ENCODE measurements around the gene OTUD6A.
"Not testable (repeated sequence)": the region's sequence is repeated elsewhere in the genome, so short reads cannot be mapped to it uniquely, and the experiment has no call there.

The OTUD6A gene

GRCh38 chrX:70049406-70049805, 12.9 kb upstream of the OTUD6A start:
- no peak for DNase-seq

- DNase-seq: no peak
These were observed 12.3 kb upstream of the OTUD6A start, which contains the start of gene AWAT2 for GRCh38 chrX:70049925-70050324. AWAT2 (minus strand) TSS chrX:70049938; CDS start chrX:70049932, 6 bp downstream.

GRCh38 chrX:70052895-70053615, 9.2 kb upstream of the OTUD6A start:
- DNase-seq: no peak

GRCh38 chrX:70054391-70054790, 7.9 kb upstream of the OTUD6A start:
- DNase-seq: no peak

- no peak for DNase-seq
These were observed 799 bp downstream of the OTUD6A start for GRCh38 chrX:70062961-70063550.

- DNase-seq: no peak
These were observed 4.4 kb downstream of the OTUD6A start for GRCh38 chrX:70066646-70067045.

- DNase-seq: no peak
These were observed 17.0 kb downstream of the OTUD6A start for GRCh38 chrX:70079297-70079696.

GRCh38 chrX:70079870-70080269, 17.6 kb downstream of the OTUD6A start:
- no peak for DNase-seq

- no peak for DNase-seq
These were observed 20.5 kb downstream of the OTUD6A start for GRCh38 chrX:70082723-70083122.

- no peak for DNase-seq
These were observed 22.5 kb downstream of the OTUD6A start for GRCh38 chrX:70084592-70085240.

GRCh38 chrX:70087857-70088630, 25.8 kb downstream of the OTUD6A start:
- no peak for DNase-seq

- no peak for DNase-seq
These were observed 26.5 kb downstream of the OTUD6A start for GRCh38 chrX:70088751-70089150.

- DNase-seq: no peak
These were observed 27.5 kb downstream of the OTUD6A start for GRCh38 chrX:70089604-70090297.

- no peak for DNase-seq
These were observed 30.0 kb downstream of the OTUD6A start for GRCh38 chrX:70092247-70092646.

- DNase-seq: no peak
These were observed 33.8 kb downstream of the OTUD6A start for GRCh38 chrX:70096052-70096451.

- DNase-seq: no peak
These were observed 43.0 kb downstream of the OTUD6A start for GRCh38 chrX:70105229-70105628.

GRCh38 chrX:70111436-70112026, 49.3 kb downstream of the OTUD6A start:
- DNase-seq: not testable (repeated sequence)

Measured in CD4-positive, alpha-beta T cell treated with Interleukin-6 for 4 hours (primary cell).